A549 (cell line): ENCODE measurements around the gene BRCA2. TPM values are rescaled to one million over a fixed set of nuclear protein-coding genes. Genes with fewer than 3 reads are reported as not detected.
"Not testable (repeated sequence)": the region's sequence is repeated elsewhere in the genome, so short reads cannot be mapped to it uniquely, and the experiment has no call there.

Experiments
- ATAC-seq, 2 experiments: fragments of 200-7000 bp in 1 of 2; fragments of >200 bp in 1 of 2; cut with Nextera tagmentation in 1 of 2; cut with Tn5 transposase in 1 of 2; 3 replicates each; pipeline versions ENCODE4 v1.8.0 to v1.9.1; 2018 to 2020; ENCODE audit warnings: mild to moderate bottlenecking in 1 of 2, moderate library complexity in 1 of 2
- CTCF ChIA-PET: fragments of 300-600 bp; sonication (Branson Sonifier 250); formaldehyde crosslinking; extraction: SDS; loops from one replicate; lab custom pipeline; 2021; ENCODE audit warnings: antibody characterized with exemption, inconsistent platforms; lab: Yijun Ruan, JAX
- POLR2A ChIA-PET: fragments of 350-600 bp; formaldehyde crosslinking; extraction: SDS; loops from one replicate; lab custom pipeline; 2021; ENCODE audit warnings: antibody characterized with exemption, inconsistent platforms; lab: Yijun Ruan, JAX
- DNase-seq, 2 experiments: peaks; one replicate each; pipeline versions ENCODE4 v3.0.0 to v3.0.0-alpha.2; 2011 to 2016; ENCODE audit warnings: low read depth in 1 of 2, low spot score in 1 of 2
- FAIRE-seq: peaks from 2 replicates; lab custom pipeline; 2011; peaks lifted over from hg19 to GRCh38; lab: Jason Lieb, UNC
- H3K27ac ChIP-seq, 2 experiments: fragments of >200 bp; sonication (Bioruptor Twin); formaldehyde crosslinking; 3 replicates each; pipeline ENCODE4 v1.5.1; 2016 to 2017
- H3K4me1 ChIP-seq: fragments of >200 bp; sonication (Bioruptor Twin); formaldehyde crosslinking; 3 replicates; pipeline ENCODE4 v1.6.1; 2016
- H3K4me2 ChIP-seq: fragments of >200 bp; sonication (Bioruptor Twin); formaldehyde crosslinking; 3 replicates; pipeline ENCODE4 v1.6.1; 2016
- H3K4me3 ChIP-seq: fragments of >200 bp; sonication (Bioruptor Twin); formaldehyde crosslinking; 3 replicates; pipeline ENCODE4 v1.5.1; 2016
- H3K9me3 ChIP-seq: fragments of >200 bp; sonication (Bioruptor Twin); formaldehyde crosslinking; 3 replicates; pipeline ENCODE4 v1.6.1; 2016
- BHLHE40 ChIP-seq: IDR thresholded peaks from 2 replicates; pipeline ENCODE4 v1.6.1; 2012; ENCODE audit warnings: low read depth, low read length, inconsistent platforms
- CHD4 ChIP-seq: fragments of 200-600 bp; sonication (generic); IDR thresholded peaks from 2 replicates; pipeline ENCODE4 v1.6.1; 2016; ENCODE audit warnings: antibody characterized with exemption, mild to moderate bottlenecking, borderline replicate concordance
- JUNB ChIP-seq: fragments of >200 bp; sonication (Bioruptor Twin); formaldehyde crosslinking; IDR thresholded peaks from 2 replicates; pipeline ENCODE4 v1.6.1; 2016
- MAFK ChIP-seq: fragments of 450-650 bp; IDR thresholded peaks from 2 replicates; pipeline ENCODE4 v1.6.1; 2014; ENCODE audit not compliant: partially characterized antibody
- SMC3 ChIP-seq: fragments of >200 bp; sonication (Bioruptor Twin); formaldehyde crosslinking; IDR thresholded peaks from 3 replicates; pipeline ENCODE4 v1.6.1; 2018; ENCODE audit warnings: inconsistent platforms
- ZFP36 ChIP-seq: fragments of 450-650 bp; IDR thresholded peaks from 2 replicates; pipeline ENCODE4 v1.6.1; 2014; ENCODE audit warnings: borderline replicate concordance; ENCODE audit not compliant: partially characterized antibody
- WGBS: methylation state at CpG from one replicate; pipeline ENCODE4 v1.1.6; 2017; ENCODE audit errors: missing lambda C conversion rate; 5-methylcytosine and 5-hydroxymethylcytosine counted together
- polyA plus RNA-seq, 4 experiments: library from polyadenylated mRNA; depleted of rRNA in 3 of 4; stranded (reverse); fragments of >200 nt; fragmentation: RNase III in 1 of 4; extraction: RNeasy Plus Mini Kit Qiagen cat#74134 plus additional on column Dnase treatment in 1 of 4; gene quantifications; 2 replicates in 3 of 4; 3 replicates in 1 of 4; pipeline ENCODE4 v1.2.3, GENCODE V29; 2011 to 2017
- TF ChIP-seq, protein P1 (sequence below): fragments of >200 bp; sonication (Bioruptor Twin); formaldehyde crosslinking; IDR thresholded peaks from 3 replicates; pipeline ENCODE4 v1.6.1; 2016
- TF ChIP-seq, protein P2 (sequence below): fragments of >200 bp; sonication (Bioruptor Twin); formaldehyde crosslinking; IDR thresholded peaks from 2 replicates; pipeline ENCODE4 v1.6.1; 2016
- TF ChIP-seq, protein P3 (sequence below): fragments of 250-450 bp; sonication (Bioruptor Pico); IDR thresholded peaks from 2 replicates; pipeline ENCODE4 v1.5.0; 2021; ENCODE audit warnings: mild to moderate bottlenecking, moderate library complexity, borderline replicate concordance
- TF ChIP-seq, protein P4 (sequence below): IDR thresholded peaks from 2 replicates; pipeline ENCODE4 v1.6.1; 2012; ENCODE audit warnings: low read depth, borderline replicate concordance
- TF ChIP-seq, protein P5 (sequence below): fragments of 250-450 bp; sonication (Bioruptor Pico); IDR thresholded peaks from 2 replicates; pipeline ENCODE4 v1.5.0; 2020; ENCODE audit warnings: low read depth, mild to moderate bottlenecking, moderate library complexity

BRCA2 gene
- polyA plus RNA-seq, 2 of the 4 experiments (the other 2 are of a cell fraction): 2.6 to 4.6 TPM

DNA sequence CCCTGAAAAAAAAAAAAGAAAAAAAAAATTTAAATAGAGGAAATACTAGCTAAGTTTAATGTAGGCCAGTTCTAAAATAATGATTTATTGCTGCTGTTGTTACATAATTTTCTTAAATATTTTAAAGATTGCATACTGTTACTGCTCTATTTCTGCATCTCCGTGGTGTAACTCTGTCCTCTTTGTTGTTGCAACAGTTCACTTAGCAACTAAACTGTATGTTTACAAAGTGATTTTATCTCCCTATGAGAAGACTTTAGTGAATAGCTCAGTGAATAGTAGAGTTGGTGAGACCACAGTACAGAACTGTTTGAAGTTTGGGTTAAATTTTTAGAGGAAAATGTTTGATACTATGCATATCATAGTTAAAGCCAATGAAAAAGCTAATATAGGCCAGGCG lies 19.4 kb downstream of the BRCA2 start:
- DNase-seq (no peak), FAIRE-seq (no peak), ATAC-seq (no peak)
- WGBS: 92% methylated on average over 2 of the region's 2 CpGs
- Histone ChIP-seq H3K4me3 (no peak overlapping the region), H3K27ac (no peak overlapping the region), H3K4me1 (no peaks in the 10 kb centered on the region), H3K4me2 (no peak overlapping the region), H3K9me3 (no peaks in the 10 kb centered on the region; the same call in 1 of the 3 replicates)
- ChIA-PET POLR2A (no interaction called here), CTCF (interaction anchor here (0.6 kb wide), 1 partner anchor 252 kb away, joined by 3 read pairs; the partner anchor contains the start of gene PDS5B)
- TF ChIP-seq JUNB (no peak), BHLHE40 (no peak), SMC3 (no peak), CHD4 (no peak)
- TF ChIP-seq, protein P1, sequence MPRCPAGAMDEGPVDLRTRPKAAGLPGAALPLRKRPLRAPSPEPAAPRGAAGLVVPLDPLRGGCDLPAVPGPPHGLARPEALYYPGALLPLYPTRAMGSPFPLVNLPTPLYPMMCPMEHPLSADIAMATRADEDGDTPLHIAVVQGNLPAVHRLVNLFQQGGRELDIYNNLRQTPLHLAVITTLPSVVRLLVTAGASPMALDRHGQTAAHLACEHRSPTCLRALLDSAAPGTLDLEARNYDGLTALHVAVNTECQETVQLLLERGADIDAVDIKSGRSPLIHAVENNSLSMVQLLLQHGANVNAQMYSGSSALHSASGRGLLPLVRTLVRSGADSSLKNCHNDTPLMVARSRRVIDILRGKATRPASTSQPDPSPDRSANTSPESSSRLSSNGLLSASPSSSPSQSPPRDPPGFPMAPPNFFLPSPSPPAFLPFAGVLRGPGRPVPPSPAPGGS: no peak

DNA sequence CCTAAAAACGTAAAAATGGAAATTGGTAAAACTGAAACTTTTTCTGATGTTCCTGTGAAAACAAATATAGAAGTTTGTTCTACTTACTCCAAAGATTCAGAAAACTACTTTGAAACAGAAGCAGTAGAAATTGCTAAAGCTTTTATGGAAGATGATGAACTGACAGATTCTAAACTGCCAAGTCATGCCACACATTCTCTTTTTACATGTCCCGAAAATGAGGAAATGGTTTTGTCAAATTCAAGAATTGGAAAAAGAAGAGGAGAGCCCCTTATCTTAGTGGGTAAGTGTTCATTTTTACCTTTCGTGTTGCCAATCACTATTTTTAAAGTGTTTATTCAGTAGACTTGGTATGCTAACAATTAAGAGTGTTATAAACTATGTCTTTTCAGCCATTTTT lies 25.6 kb downstream of the BRCA2 start:
- Histone ChIP-seq H3K4me3 (no peak overlapping the region), H3K9me3 (no peaks in the 10 kb centered on the region; the same call in 2 of the 3 replicates), H3K4me2 (no peak overlapping the region), H3K27ac (no peak overlapping the region), H3K4me1 (no peaks in the 10 kb centered on the region)
- TF ChIP-seq, protein P2, sequence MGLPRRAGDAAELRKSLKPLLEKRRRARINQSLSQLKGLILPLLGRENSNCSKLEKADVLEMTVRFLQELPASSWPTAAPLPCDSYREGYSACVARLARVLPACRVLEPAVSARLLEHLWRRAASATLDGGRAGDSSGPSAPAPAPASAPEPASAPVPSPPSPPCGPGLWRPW: no peak
- TF ChIP-seq, protein P3, sequence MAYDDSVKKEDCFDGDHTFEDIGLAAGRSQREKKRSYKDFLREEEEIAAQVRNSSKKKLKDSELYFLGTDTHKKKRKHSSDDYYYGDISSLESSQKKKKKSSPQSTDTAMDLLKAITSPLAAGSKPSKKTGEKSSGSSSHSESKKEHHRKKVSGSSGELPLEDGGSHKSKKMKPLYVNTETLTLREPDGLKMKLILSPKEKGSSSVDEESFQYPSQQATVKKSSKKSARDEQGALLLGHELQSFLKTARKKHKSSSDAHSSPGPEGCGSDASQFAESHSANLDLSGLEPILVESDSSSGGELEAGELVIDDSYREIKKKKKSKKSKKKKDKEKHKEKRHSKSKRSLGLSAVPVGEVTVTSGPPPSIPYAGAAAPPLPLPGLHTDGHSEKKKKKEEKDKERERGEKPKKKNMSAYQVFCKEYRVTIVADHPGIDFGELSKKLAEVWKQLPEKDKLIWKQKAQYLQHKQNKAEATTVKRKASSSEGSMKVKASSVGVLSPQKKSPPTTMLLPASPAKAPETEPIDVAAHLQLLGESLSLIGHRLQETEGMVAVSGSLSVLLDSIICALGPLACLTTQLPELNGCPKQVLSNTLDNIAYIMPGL (CRISPR knock-in tag): no peak
- TF ChIP-seq MAFK: peak; percentile 37
- POLR2A ChIA-PET: no interaction called here
- CTCF ChIA-PET: no interaction called here
- ATAC-seq (no peak), FAIRE-seq (no peak), DNase-seq (no peak)
- WGBS: 93% methylated on average over 3 of the region's 3 CpGs

DNA sequence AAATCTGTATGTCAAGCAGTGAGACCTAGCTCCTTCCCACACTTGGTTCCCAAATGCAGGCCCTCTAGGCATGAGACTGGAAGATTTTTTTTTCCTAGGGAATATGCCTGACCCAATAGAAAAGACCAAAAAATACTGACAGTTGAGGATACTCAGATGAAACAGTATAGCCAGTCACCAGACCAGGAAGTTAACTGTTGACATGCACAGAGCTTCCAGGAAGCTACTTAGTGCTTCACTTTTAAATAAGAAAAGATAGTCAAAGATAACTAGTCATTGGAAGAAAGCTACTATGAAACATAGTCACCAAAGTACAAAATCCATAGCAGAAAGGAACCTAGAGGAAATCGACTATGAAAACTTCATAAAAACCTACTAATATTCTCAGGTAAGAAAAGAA lies 32.3 kb downstream of the BRCA2 start:
- no peak overlapping the region for H3K27ac ChIP-seq

DNA sequence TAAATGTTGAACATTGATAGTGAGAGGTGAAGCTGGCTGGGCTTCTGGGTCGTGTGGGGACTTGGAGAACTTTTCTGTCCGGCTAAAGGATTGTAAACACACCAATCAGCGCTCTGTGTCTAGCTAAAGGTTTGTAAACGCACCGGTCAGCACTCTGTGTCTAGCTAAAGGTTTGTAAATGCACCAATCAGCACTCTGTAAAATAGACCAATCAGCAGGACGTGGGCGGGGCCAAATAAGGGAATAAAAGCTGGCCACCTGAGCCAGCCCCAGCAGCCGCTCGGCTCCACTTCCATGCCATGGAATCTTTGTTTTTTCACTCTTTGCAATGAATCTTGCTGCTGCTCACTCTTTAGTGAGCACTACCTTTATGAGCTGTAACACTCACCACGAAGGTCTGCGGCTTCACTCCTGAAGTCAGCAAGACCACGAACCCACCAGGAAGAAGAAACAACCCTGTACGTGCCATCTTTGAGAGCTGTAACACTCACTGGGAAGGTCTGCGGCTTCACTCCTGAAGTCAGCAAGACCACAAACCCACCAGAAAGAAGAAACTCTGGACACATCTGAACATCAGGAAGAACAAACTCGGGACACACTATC lies 35.6 kb downstream of the BRCA2 start:
- DNase-seq, H3K4me2 ChIP-seq, H3K9me3 ChIP-seq, POLR2A ChIA-PET, FAIRE-seq, CTCF ChIA-PET, H3K4me3 ChIP-seq, H3K27ac ChIP-seq, ATAC-seq, H3K4me1 ChIP-seq: not testable (repeated sequence)
- 92% methylated on average over 15 of the region's 15 CpGs for WGBS

More for the DNA sequence above, 32.3 kb downstream of the BRCA2 start:
- no peak overlapping the region for H3K4me2 ChIP-seq
- no peaks in the 10 kb centered on the region for H3K9me3 ChIP-seq
- ChIA-PET POLR2A (no interaction called here), CTCF (interaction anchor here (0.6 kb wide), 1 partner anchor 709 kb away, joined by 3 read pairs; no protein-coding TSS in a partner anchor)
- no peak for FAIRE-seq
- DNase-seq: no peak
- ATAC-seq: no peak
- no peak overlapping the region for H3K4me3 ChIP-seq
- 90% methylated on average over 1 of the region's 1 CpG for WGBS
- TF ChIP-seq MAFK: no peak
- TF ChIP-seq, protein P4, sequence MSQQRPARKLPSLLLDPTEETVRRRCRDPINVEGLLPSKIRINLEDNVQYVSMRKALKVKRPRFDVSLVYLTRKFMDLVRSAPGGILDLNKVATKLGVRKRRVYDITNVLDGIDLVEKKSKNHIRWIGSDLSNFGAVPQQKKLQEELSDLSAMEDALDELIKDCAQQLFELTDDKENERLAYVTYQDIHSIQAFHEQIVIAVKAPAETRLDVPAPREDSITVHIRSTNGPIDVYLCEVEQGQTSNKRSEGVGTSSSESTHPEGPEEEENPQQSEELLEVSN: no peak
- TF ChIP-seq ZFP36: no peak
- TF ChIP-seq, protein P5, sequence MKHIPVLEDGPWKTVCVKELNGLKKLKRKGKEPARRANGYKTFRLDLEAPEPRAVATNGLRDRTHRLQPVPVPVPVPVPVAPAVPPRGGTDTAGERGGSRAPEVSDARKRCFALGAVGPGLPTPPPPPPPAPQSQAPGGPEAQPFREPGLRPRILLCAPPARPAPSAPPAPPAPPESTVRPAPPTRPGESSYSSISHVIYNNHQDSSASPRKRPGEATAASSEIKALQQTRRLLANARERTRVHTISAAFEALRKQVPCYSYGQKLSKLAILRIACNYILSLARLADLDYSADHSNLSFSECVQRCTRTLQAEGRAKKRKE (CRISPR knock-in tag): no peak
- H3K4me1 ChIP-seq: no peaks in the 10 kb centered on the region
